ENCODE data around the gene JAML. TPM values are rescaled to one million over a fixed set of nuclear protein-coding genes. Genes with fewer than 3 reads are reported as not detected.

JAML gene
- total and polyA plus RNA-seq, 9 of the 15 experiments (the other 6 are each of a cell fraction or from before 2014, with no cell fraction given), result 0.05 to 0.32 (median 0.22) TPM; not detected in 4

GRCh38 chr11:118240999-118241763 lies 16.4 kb upstream of the JAML start (continued):
- no peak for TF ChIP-seq MIER1 (IDR thresholded peaks at IDR 0.05; ENCODE audit: low read depth)
- no peak for TF ChIP-seq TRIM28 (IDR thresholded peaks at IDR 0.05)
- TF ChIP-seq THRB (CRISPR knock-in tag; conservative IDR thresholded peaks at IDR 0.05), result no peak
- TF ChIP-seq GATAD2A (IDR thresholded peaks at IDR 0.05), result peak; percentile 74; the same call in 1 of the 2 replicates
- TF ChIP-seq TFAP4 (CRISPR knock-in tag; IDR thresholded peaks at IDR 0.05; ENCODE audit: borderline replicate concordance), result peak; percentile 39; the same call in 1 of the 2 replicates
- TF ChIP-seq SAFB (IDR thresholded peaks at IDR 0.05; ENCODE audit: borderline replicate concordance, low read depth, low read length), result no peak
- no peak for TF ChIP-seq ZNF165 (CRISPR knock-in tag; IDR thresholded peaks at IDR 0.05; ENCODE audit: borderline replicate concordance)
- TF ChIP-seq TCFL5 (CRISPR knock-in tag; conservative IDR thresholded peaks at IDR 0.05), result no peak
- TF ChIP-seq STAT5A (IDR thresholded peaks at IDR 0.05; ENCODE audit: borderline replicate concordance, low read length), result peak; percentile 88
- no peak for TF ChIP-seq PPARD (CRISPR knock-in tag; IDR thresholded peaks at IDR 0.05)
- TF ChIP-seq TRIM25 (IDR thresholded peaks at IDR 0.05; ENCODE audit: borderline replicate concordance), result no peak
- no peak for TF ChIP-seq POLR2B (IDR thresholded peaks at IDR 0.05; ENCODE audit: low read depth, partially characterized antibody)
- TF ChIP-seq SRSF1 (IDR thresholded peaks at IDR 0.05; ENCODE audit: low read depth, low read length), result no peak
- TF ChIP-seq ZNF347 (CRISPR knock-in tag; IDR thresholded peaks at IDR 0.05; ENCODE audit: low read depth), result no peak
- peak; percentile 75; the same call in 1 of the 2 replicates for TF ChIP-seq ZBTB2 (IDR thresholded peaks at IDR 0.05)
- TF ChIP-seq E2F6 (IDR thresholded peaks at IDR 0.05; ENCODE audit: borderline replicate concordance in 1 of 2, extremely low read depth in 1 of 2, insufficient read depth in 1 of 2, insufficient read length in 1 of 2, low read depth in 1 of 2, low read length in 1 of 2, poor library complexity in 1 of 2, severe bottlenecking in 1 of 2), result no peak
- no peak for TF ChIP-seq ARID2 (IDR thresholded peaks at IDR 0.05)
- no peak for TF ChIP-seq THAP7 (CRISPR knock-in tag; IDR thresholded peaks at IDR 0.05)
- TF ChIP-seq GABPB1 (CRISPR knock-in tag; IDR thresholded peaks at IDR 0.05), result no peak
- TF ChIP-seq E2F3 (CRISPR knock-in tag; IDR thresholded peaks at IDR 0.05), result no peak
- no peak for TF ChIP-seq OTX1 (CRISPR knock-in tag; IDR thresholded peaks at IDR 0.05)
